GM23338 (cell line): ENCODE measurements around the gene NOXA1. TPM values are rescaled to one million over a fixed set of nuclear protein-coding genes. Genes with fewer than 3 reads are reported as not detected.

Experiments used
- ATAC-seq: fragments of 200-7000 bp; cut with Tn5 transposase; 3 replicates; pipeline ENCODE4 v1.9.1; 2020
- DNase-seq: peaks from one replicate; pipeline ENCODE4 v3.0.0-alpha.2; 2015; ENCODE audit warnings: low spot score
- H2AFZ ChIP-seq: fragments of 200-600 bp; sonication (generic); 2 replicates; pipeline ENCODE4 v1.8.0; 2016; ENCODE audit warnings: antibody characterized with exemption, mild to moderate bottlenecking, moderate library complexity
- H3F3A ChIP-seq: fragments of 200-600 bp; sonication (generic); replicated peaks from 2 replicates; pipeline ENCODE4 v1.8.0; 2017; ENCODE audit warnings: antibody characterized with exemption, mixed run types, low read depth
- H3K27ac ChIP-seq: fragments of 200-600 bp; sonication (generic); 2 replicates; pipeline ENCODE4 v1.6.1; 2016; ENCODE audit warnings: low read depth
- H3K27me3 ChIP-seq: fragments of 200-600 bp; sonication (generic); 2 replicates; pipeline ENCODE4 v1.8.0; 2016; ENCODE audit warnings: mild to moderate bottlenecking, mixed run types, moderate library complexity; ENCODE audit not compliant: insufficient read depth
- H3K36me3 ChIP-seq: fragments of 200-600 bp; sonication (generic); 2 replicates; pipeline ENCODE4 v1.8.0; 2016; ENCODE audit warnings: mild to moderate bottlenecking; ENCODE audit not compliant: insufficient read depth
- H3K4me1 ChIP-seq: fragments of 200-600 bp; sonication (generic); 2 replicates; pipeline ENCODE4 v1.8.0; 2016; ENCODE audit warnings: mild to moderate bottlenecking, moderate library complexity; ENCODE audit not compliant: insufficient read depth
- H3K4me2 ChIP-seq: fragments of 200-600 bp; sonication (generic); 2 replicates; pipeline ENCODE4 v1.7.1; 2017; ENCODE audit warnings: mixed run types
- H3K4me3 ChIP-seq: fragments of 200-600 bp; sonication (generic); 2 replicates; pipeline ENCODE4 v1.6.1; 2016; ENCODE audit warnings: mixed run types
- H3K79me2 ChIP-seq: fragments of 200-600 bp; sonication (generic); replicated peaks from 2 replicates; pipeline ENCODE4 v1.8.0; 2017; ENCODE audit warnings: mild to moderate bottlenecking; ENCODE audit not compliant: insufficient read depth
- H3K9me2 ChIP-seq: fragments of 200-600 bp; sonication (generic); 2 replicates; pipeline ENCODE4 v1.8.0; 2017; ENCODE audit not compliant: insufficient read depth
- H4K20me1 ChIP-seq: fragments of 200-600 bp; sonication (generic); replicated peaks from 2 replicates; pipeline ENCODE4 v1.8.0; 2017; ENCODE audit warnings: mild to moderate bottlenecking; ENCODE audit not compliant: insufficient read depth
- H3K27ac Mint-ChIP-seq: 2 replicates; pipeline ENCODE4 v1.8.0; 2020; ENCODE audit warnings: inconsistent platforms, mild to moderate bottlenecking, moderate library complexity, mixed read lengths
- H3K27me3 Mint-ChIP-seq: 3 replicates; pipeline ENCODE4 v1.8.0; 2022; ENCODE audit warnings: low read depth, mild to moderate bottlenecking, moderate library complexity, mixed read lengths, inconsistent platforms; ENCODE audit not compliant: insufficient read depth, poor library complexity
- H3K36me3 Mint-ChIP-seq: 3 replicates; pipeline ENCODE4 v1.8.0; 2021; ENCODE audit warnings: low read depth, mild to moderate bottlenecking, inconsistent platforms, moderate library complexity, mixed read lengths
- H3K4me1 Mint-ChIP-seq: 3 replicates; pipeline ENCODE4 v1.8.0; 2020; ENCODE audit warnings: mild to moderate bottlenecking, inconsistent platforms, mixed read lengths
- H3K4me3 Mint-ChIP-seq: 3 replicates; pipeline ENCODE4 v1.8.0; 2021; ENCODE audit warnings: moderate library complexity, mild to moderate bottlenecking, inconsistent platforms, mixed read lengths
- H3K9me3 Mint-ChIP-seq: 3 replicates; pipeline ENCODE4 v1.8.0; 2020; ENCODE audit warnings: moderate library complexity, mild to moderate bottlenecking, inconsistent platforms, mixed read lengths
- ETS1 ChIP-seq: IDR thresholded peaks from 2 replicates; pipeline ENCODE4 v1.6.1; 2016; ENCODE audit warnings: antibody characterized with exemption
- JUNB ChIP-seq: IDR thresholded peaks from one replicate; pipeline ENCODE4 v1.6.1; 2016; ENCODE audit warnings: antibody characterized with exemption; ENCODE audit not compliant: unreplicated experiment
- NANOG ChIP-seq: IDR thresholded peaks from 2 replicates; pipeline ENCODE4 v1.6.1; 2016; ENCODE audit warnings: antibody characterized with exemption, borderline replicate concordance
- STAT1 ChIP-seq: IDR thresholded peaks from one replicate; pipeline ENCODE4 v1.6.1; 2016; ENCODE audit warnings: antibody characterized with exemption; ENCODE audit not compliant: unreplicated experiment
- ZNF462 ChIP-seq: fragments of 250-450 bp; sonication (Bioruptor Pico); IDR thresholded peaks from 2 replicates; pipeline ENCODE4 v1.5.0; 2020; ENCODE audit warnings: mild to moderate bottlenecking, moderate library complexity
- polyA plus RNA-seq: library from polyadenylated mRNA; unstranded; fragments of >200 nt; fragmentation: Nextera tagmentation; extraction: Ambion mirVana; gene quantifications from 2 replicates; pipeline ENCODE4 v1.2.1, GENCODE V29; 2016
- total RNA-seq: library from RNA; depleted of rRNA; stranded (reverse); fragments of >200 nt; shearing (Covaris generic); gene quantifications from 2 replicates; pipeline ENCODE4 v1.2.3, GENCODE V29; 2014

The NOXA1 gene
- total and polyA plus RNA-seq, 2 experiments from 2014 or later, result 0.59 to 0.68 TPM

- no peak for TF ChIP-seq ZNF462 (CRISPR knock-in tag)
- TF ChIP-seq JUNB, result no peak
- no peak for TF ChIP-seq STAT1
Measured at GRCh38 chr9:137467161-137467581, 44.0 kb downstream of the NOXA1 start (continued).

- no peaks in the 10 kb centered on the region for H3K27me3 ChIP-seq
- no peaks in the 10 kb centered on the region for H3K4me1 ChIP-seq
- no peak for DNase-seq
- H3K9me2 ChIP-seq, result no peaks in the 10 kb centered on the region
- Mint-ChIP-seq H3K36me3 (no peaks in the 10 kb centered on the region; the same call in 2 of the 3 replicates), H3K4me3 (no peak overlapping the region), H3K9me3 (peaks cover 2% of the 10 kb centered on the region), H3K4me1 (no peaks in the 10 kb centered on the region), H3K27ac (no peak overlapping the region), H3K27me3 (peaks cover 8% of the 10 kb centered on the region)
- no peaks in the 10 kb centered on the region for H3F3A ChIP-seq
- H3K4me3 ChIP-seq, result no peak overlapping the region
- no peak for ATAC-seq
- no peak overlapping the region for H2AFZ ChIP-seq
- no peaks in the 10 kb centered on the region for H4K20me1 ChIP-seq
- H3K4me2 ChIP-seq, result no peak overlapping the region
- no peak overlapping the region for H3K27ac ChIP-seq
- no peaks in the 10 kb centered on the region for H3K36me3 ChIP-seq
- no peaks in the 10 kb centered on the region for H3K79me2 ChIP-seq
- TF ChIP-seq NANOG (no peak), ETS1 (no peak)
Measured at GRCh38 chr9:137467896-137468295, 44.7 kb downstream of the NOXA1 start.
